ENCODE data around the gene LGALS8. TPM values are rescaled to one million over a fixed set of nuclear protein-coding genes. Genes with fewer than 3 reads are reported as not detected.

LGALS8 gene
- 10 to 100 TPM; 32.8 to 83.3 (median 51.9) TPM for total RNA-seq

GRCh38 chr1:236523704-236524141 is at the start of gene LGALS8:
Gene LGALS8 (plus strand): TSS chr1:236523982. CDS start chr1:236526071, 2,089 bp downstream.
- Histone ChIP-seq H3K27me3 (no peaks in the 10 kb centered on the region), H3K4me1 (peaks cover 10 to 19% (median 15%) of the 10 kb centered on the region in 4 donors), H3K4me3 (peak within 1 kb of the TSS; percentile 79 to 96 (median 88)), H3K36me3 (peaks cover 9 to 31% (median 23%) of the 10 kb centered on the region in 4 donors), H3K9me3 (no peaks in the 10 kb centered on the region), H3K27ac (replicated peaks in 1 of 4) (peak within 1 kb of the TSS; percentile 84 to 91 (median 88))
- TF ChIP-seq EP300 (IDR thresholded peaks at IDR 0.05) (peak; percentile 67), POLR2A (IDR thresholded peaks at IDR 0.05; ENCODE audit: low read depth) (peak; percentile 45), POLR2AphosphoS5 (IDR thresholded peaks at IDR 0.05) (peak; percentile 71 to 82), CTCF (IDR thresholded peaks at IDR 0.05) (no peak)
- 5% methylated on average over 14 of the region's 35 CpGs for WGBS
- intact Hi-C loops (cut with DNase I), result loop anchor here (10.0 kb wide), 1 partner anchor 419 kb away; no protein-coding TSS in a partner anchor
- peak; percentile 97 for DNase-seq (ENCODE audit: extremely low spot score)

- 91% methylated on average over 5 of the region's 5 CpGs for WGBS
- no peak overlapping the region for H3K27ac ChIP-seq (replicated peaks in 1 of 4)
- intact Hi-C loops (cut with DNase I), result no loop called here
- H3K9me3 ChIP-seq, result no peaks in the 10 kb centered on the region
- TF ChIP-seq POLR2AphosphoS5 (IDR thresholded peaks at IDR 0.05) (no peak), EP300 (IDR thresholded peaks at IDR 0.05) (no peak), CTCF (IDR thresholded peaks at IDR 0.05) (no peak), POLR2A (IDR thresholded peaks at IDR 0.05; ENCODE audit: low read depth) (no peak)
- no peak for DNase-seq (ENCODE audit: extremely low spot score)
- no peak overlapping the region for H3K4me3 ChIP-seq
- H3K27me3 ChIP-seq, result peaks cover 0 to 34% (median 0%) of the 10 kb centered on the region in 4 donors
- peaks cover 0 to 9% (median 0%) of the 10 kb centered on the region in 4 donors for H3K4me1 ChIP-seq
- H3K36me3 ChIP-seq, result no peaks in the 10 kb centered on the region
Observed at GRCh38 chr1:236476019-236476418, 47.8 kb upstream of the LGALS8 start.

- WGBS, result 83% methylated on average over 4 of the region's 5 CpGs
- TF ChIP-seq POLR2AphosphoS5 (IDR thresholded peaks at IDR 0.05), result no peak
- no peak for TF ChIP-seq POLR2A (IDR thresholded peaks at IDR 0.05; ENCODE audit: low read depth)
- TF ChIP-seq CTCF (IDR thresholded peaks at IDR 0.05), result no peak
- TF ChIP-seq EP300 (IDR thresholded peaks at IDR 0.05), result no peak
- peaks cover 0 to 8% (median 0%) of the 10 kb centered on the region in 4 donors for H3K27me3 ChIP-seq
- H3K9me3 ChIP-seq, result no peaks in the 10 kb centered on the region
- H3K36me3 ChIP-seq, result no peaks in the 10 kb centered on the region
- no peak overlapping the region for H3K4me3 ChIP-seq
- H3K4me1 ChIP-seq, result no peaks in the 10 kb centered on the region
- intact Hi-C loops (cut with DNase I), result no loop called here
- H3K27ac ChIP-seq (replicated peaks in 1 of 4), result no peak overlapping the region
- DNase-seq (ENCODE audit: extremely low spot score), result no peak
Observed at GRCh38 chr1:236480758-236481436, 42.9 kb upstream of the LGALS8 start.

- Histone ChIP-seq H3K4me1 (no peaks in the 10 kb centered on the region), H3K27ac (replicated peaks in 1 of 4) (no peak overlapping the region), H3K27me3 (no peaks in the 10 kb centered on the region), H3K4me3 (no peak overlapping the region), H3K36me3 (no peaks in the 10 kb centered on the region), H3K9me3 (no peaks in the 10 kb centered on the region)
- DNase-seq (ENCODE audit: extremely low spot score), result no peak
- TF ChIP-seq POLR2A (IDR thresholded peaks at IDR 0.05; ENCODE audit: low read depth) (no peak), EP300 (IDR thresholded peaks at IDR 0.05) (no peak), CTCF (IDR thresholded peaks at IDR 0.05) (no peak), POLR2AphosphoS5 (IDR thresholded peaks at IDR 0.05) (no peak)
- intact Hi-C loops (cut with DNase I), result no loop called here
- 83% methylated on average over 7 of the region's 14 CpGs for WGBS
Observed at GRCh38 chr1:236484310-236484971, 39.3 kb upstream of the LGALS8 start.

All from esophagus muscularis mucosa (tissue), 4 donors.